ENCODE measurements around the gene IGIP.

IGIP gene

GRCh38 chr5:140125637-140126036 is at the start of gene IGIP:
TSS of gene IGIP (plus strand) at chr5:140125937. CDS start at chr5:140128477, 2,540 bp downstream.
- Histone ChIP-seq H3K27me3 (ENCODE audit: control insufficient read depth, insufficient read depth, low read length) (no peaks in the 10 kb centered on the region), H3K4me1 (ENCODE audit: control insufficient read depth, low read depth, low read length) (no peaks in the 10 kb centered on the region), H3K9ac (ENCODE audit: low read length) (no peak within 1 kb of the TSS), H3K36me3 (ENCODE audit: control insufficient read depth, low read depth, low read length) (no peaks in the 10 kb centered on the region), H3K4me3 (ENCODE audit: low read length) (no peak within 1 kb of the TSS), H3K27ac (ENCODE audit: low read length) (no peak within 1 kb of the TSS), H3K9me3 (ENCODE audit: control insufficient read depth, low read depth, low read length) (no peaks in the 10 kb centered on the region)

- H3K27me3 ChIP-seq (ENCODE audit: control insufficient read depth, insufficient read depth, low read length), result no peaks in the 10 kb centered on the region
- no peak overlapping the region for H3K27ac ChIP-seq (ENCODE audit: low read length)
- H3K4me3 ChIP-seq (ENCODE audit: low read length), result no peak overlapping the region
- no peaks in the 10 kb centered on the region for H3K36me3 ChIP-seq (ENCODE audit: control insufficient read depth, low read depth, low read length)
- no peaks in the 10 kb centered on the region for H3K4me1 ChIP-seq (ENCODE audit: control insufficient read depth, low read depth, low read length)
- H3K9me3 ChIP-seq (ENCODE audit: control insufficient read depth, low read depth, low read length), result no peaks in the 10 kb centered on the region
- H3K9ac ChIP-seq (ENCODE audit: low read length), result no peak overlapping the region
These were observed 49.6 kb upstream of the IGIP start for GRCh38 chr5:140076142-140076541.

GRCh38 chr5:140076788-140077187 is 48.9 kb upstream of the IGIP start:
- Histone ChIP-seq H3K4me3 (ENCODE audit: low read length) (no peak overlapping the region), H3K9ac (ENCODE audit: low read length) (no peak overlapping the region), H3K9me3 (ENCODE audit: control insufficient read depth, low read depth, low read length) (no peaks in the 10 kb centered on the region), H3K27me3 (ENCODE audit: control insufficient read depth, insufficient read depth, low read length) (no peaks in the 10 kb centered on the region), H3K36me3 (ENCODE audit: control insufficient read depth, low read depth, low read length) (no peaks in the 10 kb centered on the region), H3K4me1 (ENCODE audit: control insufficient read depth, low read depth, low read length) (no peaks in the 10 kb centered on the region), H3K27ac (ENCODE audit: low read length) (no peak overlapping the region)

- Histone ChIP-seq H3K4me3 (ENCODE audit: low read length) (no peak overlapping the region), H3K27ac (ENCODE audit: low read length) (no peak overlapping the region), H3K27me3 (ENCODE audit: control insufficient read depth, insufficient read depth, low read length) (no peaks in the 10 kb centered on the region), H3K36me3 (ENCODE audit: control insufficient read depth, low read depth, low read length) (no peaks in the 10 kb centered on the region), H3K4me1 (ENCODE audit: control insufficient read depth, low read depth, low read length) (no peaks in the 10 kb centered on the region), H3K9ac (ENCODE audit: low read length) (no peak overlapping the region), H3K9me3 (ENCODE audit: control insufficient read depth, low read depth, low read length) (no peaks in the 10 kb centered on the region)
These were observed 42.6 kb upstream of the IGIP start for GRCh38 chr5:140083120-140083519.

GRCh38 chr5:140083650-140084049 is 42.1 kb upstream of the IGIP start:
- H3K9ac ChIP-seq (ENCODE audit: low read length), result no peak overlapping the region
- H3K27ac ChIP-seq (ENCODE audit: low read length), result no peak overlapping the region
- no peaks in the 10 kb centered on the region for H3K9me3 ChIP-seq (ENCODE audit: control insufficient read depth, low read depth, low read length)
- H3K36me3 ChIP-seq (ENCODE audit: control insufficient read depth, low read depth, low read length), result no peaks in the 10 kb centered on the region
- H3K4me1 ChIP-seq (ENCODE audit: control insufficient read depth, low read depth, low read length), result no peaks in the 10 kb centered on the region
- no peak overlapping the region for H3K4me3 ChIP-seq (ENCODE audit: low read length)
- H3K27me3 ChIP-seq (ENCODE audit: control insufficient read depth, insufficient read depth, low read length), result no peaks in the 10 kb centered on the region

- H3K4me1 ChIP-seq (ENCODE audit: control insufficient read depth, low read depth, low read length), result no peaks in the 10 kb centered on the region
- no peak overlapping the region for H3K27ac ChIP-seq (ENCODE audit: low read length)
- no peaks in the 10 kb centered on the region for H3K36me3 ChIP-seq (ENCODE audit: control insufficient read depth, low read depth, low read length)
- no peak overlapping the region for H3K9ac ChIP-seq (ENCODE audit: low read length)
- no peak overlapping the region for H3K4me3 ChIP-seq (ENCODE audit: low read length)
- peaks cover 5% of the 10 kb centered on the region for H3K27me3 ChIP-seq (ENCODE audit: control insufficient read depth, insufficient read depth, low read length)
- H3K9me3 ChIP-seq (ENCODE audit: control insufficient read depth, low read depth, low read length), result no peaks in the 10 kb centered on the region
These were observed 41.2 kb upstream of the IGIP start for GRCh38 chr5:140084541-140084940.

GRCh38 chr5:140090251-140090650 is 35.5 kb upstream of the IGIP start:
- H3K4me3 ChIP-seq (ENCODE audit: low read length), result no peak overlapping the region
- H3K27me3 ChIP-seq (ENCODE audit: control insufficient read depth, insufficient read depth, low read length), result peaks cover 10% of the 10 kb centered on the region
- no peak overlapping the region for H3K9ac ChIP-seq (ENCODE audit: low read length)
- H3K27ac ChIP-seq (ENCODE audit: low read length), result no peak overlapping the region
- H3K9me3 ChIP-seq (ENCODE audit: control insufficient read depth, low read depth, low read length), result no peaks in the 10 kb centered on the region
- H3K4me1 ChIP-seq (ENCODE audit: control insufficient read depth, low read depth, low read length), result no peaks in the 10 kb centered on the region
- H3K36me3 ChIP-seq (ENCODE audit: control insufficient read depth, low read depth, low read length), result no peaks in the 10 kb centered on the region

- Histone ChIP-seq H3K27ac (ENCODE audit: low read length) (no peak overlapping the region), H3K36me3 (ENCODE audit: control insufficient read depth, low read depth, low read length) (no peaks in the 10 kb centered on the region), H3K4me3 (ENCODE audit: low read length) (no peak overlapping the region), H3K9ac (ENCODE audit: low read length) (no peak overlapping the region), H3K27me3 (ENCODE audit: control insufficient read depth, insufficient read depth, low read length) (peaks cover 10% of the 10 kb centered on the region), H3K9me3 (ENCODE audit: control insufficient read depth, low read depth, low read length) (no peaks in the 10 kb centered on the region), H3K4me1 (ENCODE audit: control insufficient read depth, low read depth, low read length) (no peaks in the 10 kb centered on the region)
These were observed 32.6 kb upstream of the IGIP start for GRCh38 chr5:140093179-140093578.

GRCh38 chr5:140093866-140094265 is 31.9 kb upstream of the IGIP start:
- no peak overlapping the region for H3K27ac ChIP-seq (ENCODE audit: low read length)
- no peaks in the 10 kb centered on the region for H3K36me3 ChIP-seq (ENCODE audit: control insufficient read depth, low read depth, low read length)
- no peaks in the 10 kb centered on the region for H3K4me1 ChIP-seq (ENCODE audit: control insufficient read depth, low read depth, low read length)
- peaks cover 10% of the 10 kb centered on the region for H3K27me3 ChIP-seq (ENCODE audit: control insufficient read depth, insufficient read depth, low read length)
- H3K9me3 ChIP-seq (ENCODE audit: control insufficient read depth, low read depth, low read length), result no peaks in the 10 kb centered on the region
- no peak overlapping the region for H3K9ac ChIP-seq (ENCODE audit: low read length)
- H3K4me3 ChIP-seq (ENCODE audit: low read length), result no peak overlapping the region

GRCh38 chr5:140094889-140095288 is 30.8 kb upstream of the IGIP start:
- Histone ChIP-seq H3K9ac (ENCODE audit: low read length) (no peak overlapping the region), H3K4me1 (ENCODE audit: control insufficient read depth, low read depth, low read length) (no peaks in the 10 kb centered on the region), H3K27me3 (ENCODE audit: control insufficient read depth, insufficient read depth, low read length) (peaks cover 6% of the 10 kb centered on the region), H3K4me3 (ENCODE audit: low read length) (no peak overlapping the region), H3K36me3 (ENCODE audit: control insufficient read depth, low read depth, low read length) (no peaks in the 10 kb centered on the region), H3K9me3 (ENCODE audit: control insufficient read depth, low read depth, low read length) (no peaks in the 10 kb centered on the region), H3K27ac (ENCODE audit: low read length) (no peak overlapping the region)

GRCh38 chr5:140101179-140101578 is 24.6 kb upstream of the IGIP start:
- Histone ChIP-seq H3K4me3 (ENCODE audit: low read length) (no peak overlapping the region), H3K9ac (ENCODE audit: low read length) (no peak overlapping the region), H3K9me3 (ENCODE audit: control insufficient read depth, low read depth, low read length) (no peaks in the 10 kb centered on the region), H3K27me3 (ENCODE audit: control insufficient read depth, insufficient read depth, low read length) (peaks cover 48% of the 10 kb centered on the region), H3K4me1 (ENCODE audit: control insufficient read depth, low read depth, low read length) (no peaks in the 10 kb centered on the region), H3K36me3 (ENCODE audit: control insufficient read depth, low read depth, low read length) (no peaks in the 10 kb centered on the region), H3K27ac (ENCODE audit: low read length) (no peak overlapping the region)

- H3K9me3 ChIP-seq (ENCODE audit: control insufficient read depth, low read depth, low read length), result no peaks in the 10 kb centered on the region
- H3K27me3 ChIP-seq (ENCODE audit: control insufficient read depth, insufficient read depth, low read length), result peaks cover 59% of the 10 kb centered on the region
- no peaks in the 10 kb centered on the region for H3K36me3 ChIP-seq (ENCODE audit: control insufficient read depth, low read depth, low read length)
- no peak overlapping the region for H3K9ac ChIP-seq (ENCODE audit: low read length)
- no peak overlapping the region for H3K27ac ChIP-seq (ENCODE audit: low read length)
- peaks cover 2% of the 10 kb centered on the region for H3K4me1 ChIP-seq (ENCODE audit: control insufficient read depth, low read depth, low read length)
- no peak overlapping the region for H3K4me3 ChIP-seq (ENCODE audit: low read length)
These were observed 22.6 kb upstream of the IGIP start for GRCh38 chr5:140103154-140103553.

Measured in iPS-18a (cell line).